Fibroblast of lung (primary cell): ENCODE data around the gene CHD5. TPM values are rescaled to one million over a fixed set of nuclear protein-coding genes. Genes with fewer than 3 reads are reported as not detected.

Source experiments
- DNase-seq, 2 donors: peaks; one replicate each; pipeline versions ENCODE4 v3.0.0 to v3.0.0-alpha.2; 2010; ENCODE audit warnings: low read depth in 2 of 2
- H2AFZ ChIP-seq: 2 replicates; pipeline ENCODE4 v1.5.1; 2012; ENCODE audit warnings: low read length, control low read depth, inconsistent platforms
- H3K27ac ChIP-seq: 2 replicates; pipeline ENCODE4 v1.5.1; 2011; ENCODE audit warnings: low read length, control low read depth; ENCODE audit not compliant: insufficient read depth
- H3K27me3 ChIP-seq: 2 replicates; pipeline ENCODE4 v1.5.1; 2011; ENCODE audit warnings: mild to moderate bottlenecking, low read length; ENCODE audit not compliant: control insufficient read depth, insufficient read depth
- H3K36me3 ChIP-seq: 2 replicates; pipeline ENCODE4 v1.5.1; 2011; ENCODE audit warnings: low read length; ENCODE audit not compliant: control insufficient read depth, insufficient read depth
- H3K4me1 ChIP-seq: 2 replicates; pipeline ENCODE4 v1.5.1; 2011; ENCODE audit warnings: low read length; ENCODE audit not compliant: control insufficient read depth, insufficient read depth; ENCODE audit errors: extremely low read depth
- H3K4me2 ChIP-seq: 2 replicates; pipeline ENCODE4 v1.5.1; 2011; ENCODE audit warnings: low read length, control low read depth; ENCODE audit not compliant: insufficient read depth; ENCODE audit errors: extremely low read depth
- H3K4me3 ChIP-seq, 4 experiments: fragments of 200-600 bp in 1 of 4; sonication (generic) in 1 of 4; replicated peaks in 1 of 4; 2 replicates each; pipeline ENCODE4 v1.5.1; 2011 to 2016; ENCODE audit warnings: low read length in 4 of 4, low read depth in 3 of 4, mild to moderate bottlenecking in 3 of 4, control low read depth in 2 of 4, inconsistent platforms in 1 of 4, mixed read lengths in 1 of 4; ENCODE audit not compliant: insufficient read depth in 1 of 4; ENCODE audit errors: control extremely low read depth in 1 of 4
- H3K79me2 ChIP-seq: 2 replicates; pipeline ENCODE4 v1.5.1; 2012; ENCODE audit warnings: mild to moderate bottlenecking, low read length, inconsistent platforms; ENCODE audit not compliant: control insufficient read depth, insufficient read depth
- H3K9ac ChIP-seq: 2 replicates; pipeline ENCODE4 v1.5.1; 2011; ENCODE audit warnings: mild to moderate bottlenecking, low read length, control low read depth; ENCODE audit not compliant: insufficient read depth
- H3K9me3 ChIP-seq: 2 replicates; pipeline ENCODE4 v1.5.1; 2012; ENCODE audit warnings: low read depth, low read length; ENCODE audit not compliant: control insufficient read depth, insufficient read depth
- H4K20me1 ChIP-seq: 2 replicates; pipeline ENCODE4 v1.5.1; 2011; ENCODE audit warnings: low read length; ENCODE audit not compliant: control insufficient read depth, insufficient read depth; ENCODE audit errors: extremely low read depth
- EZH2 ChIP-seq: IDR thresholded peaks from 2 replicates; pipeline ENCODE4 v1.5.1; 2012; ENCODE audit warnings: low read length, control low read depth, mild to moderate bottlenecking; ENCODE audit errors: missing control alignments
- polyA plus RNA-seq, 2 donors: library from polyadenylated mRNA; depleted of rRNA in 1 of 2; stranded (reverse) in 1 of 2; unstranded in 1 of 2; fragments of >200 nt; gene quantifications; 2 replicates each; pipeline ENCODE4 v1.2.1, GENCODE V29; 2011 to 2012; ENCODE audit warnings: missing spikeins in 1 of 2
- total RNA-seq: library from RNA; depleted of rRNA; stranded (reverse); fragments of >200 nt; gene quantifications from 2 replicates; pipeline ENCODE4 v1.2.1, GENCODE V29; 2014
- TF ChIP-seq, protein P1 (sequence below), 2 donors: IDR thresholded peaks in 1 of 2; conservative IDR thresholded peaks in 1 of 2; 1 replicate in 1 of 2; 2 replicates in 1 of 2; pipeline ENCODE4 v1.5.1; 2011 to 2012; ENCODE audit warnings: low read length in 2 of 2, control low read depth in 1 of 2, inconsistent platforms in 1 of 2, low read depth in 1 of 2, mild to moderate bottlenecking in 1 of 2

CHD5 gene
- total and polyA plus RNA-seq, 2 donors (not counting 1 experiment from before 2014, with no cell fraction given) = under 0.01 to 0.01 TPM

DNA sequence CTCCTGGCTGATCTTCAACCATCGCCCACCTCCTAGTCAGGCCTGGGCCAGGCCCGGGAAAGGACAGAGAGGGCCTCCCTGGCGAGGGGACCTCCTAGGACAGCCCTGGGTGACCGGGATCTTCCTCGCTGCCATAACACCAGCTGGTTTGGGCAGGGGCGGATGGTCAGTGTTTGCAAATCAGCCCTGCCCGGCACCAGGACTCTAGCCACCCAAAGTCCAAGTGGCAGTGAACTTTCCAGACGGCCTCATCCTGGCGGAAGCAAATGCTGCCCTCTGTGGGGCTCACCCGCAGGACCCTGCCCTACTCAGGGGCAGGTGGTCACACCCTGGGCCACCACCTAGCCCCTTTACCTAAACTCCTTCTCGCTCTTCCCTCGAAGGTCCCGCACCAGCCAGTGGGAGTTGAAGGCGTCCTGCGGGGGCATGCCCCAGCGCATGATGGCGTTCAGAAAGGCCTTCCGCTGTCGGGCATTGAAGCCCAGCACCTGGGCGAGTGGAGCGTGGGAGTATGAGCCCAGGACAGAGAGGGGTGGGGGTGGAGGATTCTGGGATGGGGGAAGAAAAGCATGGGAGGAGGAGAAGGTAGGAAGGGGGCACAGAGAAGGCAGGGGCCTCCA lies 55.3 kb downstream of the CHD5 start:
- H3K36me3 ChIP-seq = no peaks in the 10 kb centered on the region
- TF ChIP-seq EZH2 = no peak
- TF ChIP-seq, protein P1, sequence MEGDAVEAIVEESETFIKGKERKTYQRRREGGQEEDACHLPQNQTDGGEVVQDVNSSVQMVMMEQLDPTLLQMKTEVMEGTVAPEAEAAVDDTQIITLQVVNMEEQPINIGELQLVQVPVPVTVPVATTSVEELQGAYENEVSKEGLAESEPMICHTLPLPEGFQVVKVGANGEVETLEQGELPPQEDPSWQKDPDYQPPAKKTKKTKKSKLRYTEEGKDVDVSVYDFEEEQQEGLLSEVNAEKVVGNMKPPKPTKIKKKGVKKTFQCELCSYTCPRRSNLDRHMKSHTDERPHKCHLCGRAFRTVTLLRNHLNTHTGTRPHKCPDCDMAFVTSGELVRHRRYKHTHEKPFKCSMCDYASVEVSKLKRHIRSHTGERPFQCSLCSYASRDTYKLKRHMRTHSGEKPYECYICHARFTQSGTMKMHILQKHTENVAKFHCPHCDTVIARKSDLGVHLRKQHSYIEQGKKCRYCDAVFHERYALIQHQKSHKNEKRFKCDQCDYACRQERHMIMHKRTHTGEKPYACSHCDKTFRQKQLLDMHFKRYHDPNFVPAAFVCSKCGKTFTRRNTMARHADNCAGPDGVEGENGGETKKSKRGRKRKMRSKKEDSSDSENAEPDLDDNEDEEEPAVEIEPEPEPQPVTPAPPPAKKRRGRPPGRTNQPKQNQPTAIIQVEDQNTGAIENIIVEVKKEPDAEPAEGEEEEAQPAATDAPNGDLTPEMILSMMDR (conservative IDR thresholded peaks at IDR 0.05 in 1 of 2, IDR thresholded peaks at IDR 0.05 in 1 of 2; ENCODE audit: low read depth in 1 of 2, low read length in 2 of 2) = no peak
- no peak overlapping the region for H3K4me2 ChIP-seq
- no peak overlapping the region for H3K9ac ChIP-seq
- H3K4me1 ChIP-seq = no peaks in the 10 kb centered on the region
- H3K4me3 ChIP-seq = no peak overlapping the region
- H2AFZ ChIP-seq = no peak overlapping the region
- H4K20me1 ChIP-seq = no peaks in the 10 kb centered on the region
- no peaks in the 10 kb centered on the region for H3K79me2 ChIP-seq
- H3K9me3 ChIP-seq = no peaks in the 10 kb centered on the region
- DNase-seq = no peak
- H3K27ac ChIP-seq = no peak overlapping the region
- H3K27me3 ChIP-seq = no peaks in the 10 kb centered on the region

DNA sequence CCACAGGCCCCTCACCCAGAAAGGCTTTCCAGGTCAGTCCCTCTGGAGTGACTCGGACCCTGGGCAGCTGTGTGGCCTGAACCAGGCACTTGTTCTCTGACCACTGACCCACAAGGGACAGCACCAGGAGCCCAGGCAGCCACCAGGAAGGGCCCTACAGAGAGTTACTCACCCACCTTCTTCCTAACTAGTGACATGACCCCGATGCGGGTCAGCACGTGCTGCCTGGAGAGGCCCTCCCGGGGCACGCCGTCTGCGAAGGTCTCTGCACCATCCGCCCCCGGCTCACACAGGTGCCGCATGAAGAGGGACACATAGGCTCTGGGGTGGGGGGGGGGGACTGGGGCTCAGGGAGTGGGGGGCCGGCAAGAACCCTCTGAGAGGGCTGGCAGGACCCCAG lies 55.8 kb downstream of the CHD5 start:
- Histone ChIP-seq H2AFZ (no peak overlapping the region), H3K4me3 (no peak overlapping the region), H4K20me1 (no peaks in the 10 kb centered on the region), H3K27me3 (no peaks in the 10 kb centered on the region), H3K36me3 (no peaks in the 10 kb centered on the region), H3K4me1 (no peaks in the 10 kb centered on the region), H3K79me2 (no peaks in the 10 kb centered on the region), H3K27ac (no peak overlapping the region), H3K4me2 (no peak overlapping the region), H3K9me3 (no peaks in the 10 kb centered on the region), H3K9ac (no peak overlapping the region)
- TF ChIP-seq, protein P1 (conservative IDR thresholded peaks at IDR 0.05 in 1 of 2, IDR thresholded peaks at IDR 0.05 in 1 of 2; ENCODE audit: low read depth in 1 of 2, low read length in 2 of 2) = no peak
- TF ChIP-seq EZH2 = no peak
- DNase-seq = no peak

DNA sequence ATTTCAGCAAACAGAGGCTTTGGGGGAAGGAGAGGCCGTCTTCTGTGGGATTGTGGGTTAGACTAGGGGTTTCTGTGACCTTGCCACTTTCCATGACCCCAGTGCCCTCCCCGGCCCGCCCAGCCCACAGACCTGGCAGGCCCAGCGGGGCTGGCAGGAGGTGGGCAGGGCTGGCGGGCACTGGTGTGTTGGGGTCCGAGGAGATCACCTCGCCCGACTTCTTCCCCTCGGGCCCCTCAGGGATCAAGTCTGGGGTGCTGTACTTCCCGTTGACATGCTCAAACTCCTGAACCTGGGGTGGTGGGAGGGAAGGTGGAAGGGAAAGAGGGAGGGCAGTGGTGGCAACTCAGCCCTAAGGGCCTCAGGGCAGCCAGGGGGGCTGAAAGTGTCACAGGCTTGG lies 56.3 kb downstream of the CHD5 start:
- no peaks in the 10 kb centered on the region for H3K36me3 ChIP-seq
- H3K9ac ChIP-seq = no peak overlapping the region
- no peaks in the 10 kb centered on the region for H3K9me3 ChIP-seq
- H3K27me3 ChIP-seq = no peaks in the 10 kb centered on the region
- no peak overlapping the region for H3K27ac ChIP-seq
- H2AFZ ChIP-seq = no peak overlapping the region
- no peak for DNase-seq
- no peak overlapping the region for H3K4me3 ChIP-seq
- no peaks in the 10 kb centered on the region for H4K20me1 ChIP-seq
- TF ChIP-seq, protein P1 (conservative IDR thresholded peaks at IDR 0.05 in 1 of 2, IDR thresholded peaks at IDR 0.05 in 1 of 2; ENCODE audit: low read depth in 1 of 2, low read length in 2 of 2) = no peak
- no peak for TF ChIP-seq EZH2
- no peak overlapping the region for H3K4me2 ChIP-seq
- no peaks in the 10 kb centered on the region for H3K79me2 ChIP-seq
- H3K4me1 ChIP-seq = no peaks in the 10 kb centered on the region
